ENCODE data around the gene PLTP. TPM values are rescaled to one million over a fixed set of nuclear protein-coding genes. Genes with fewer than 3 reads are reported as not detected.

The PLTP gene
- total and polyA plus RNA-seq, 2 of the 13 experiments (the other 11 are each of a cell fraction or from before 2014, with no cell fraction given): 16.9 to 28.6 TPM

GRCh38 chr20:45927071-45927878 lies 15.3 kb upstream of the PLTP start (continued):
- TF ChIP-seq ZGPAT (CRISPR knock-in tag; IDR thresholded peaks at IDR 0.05): peak; percentile 97
- peak; percentile 45; the same call in 1 of the 2 replicates for TF ChIP-seq SP2 (CRISPR knock-in tag; IDR thresholded peaks at IDR 0.05)
- no peak; the same call in 1 of the 2 replicates for TF ChIP-seq ZNF296 (CRISPR knock-in tag; conservative IDR thresholded peaks at IDR 0.05)
- TF ChIP-seq, protein P1, sequence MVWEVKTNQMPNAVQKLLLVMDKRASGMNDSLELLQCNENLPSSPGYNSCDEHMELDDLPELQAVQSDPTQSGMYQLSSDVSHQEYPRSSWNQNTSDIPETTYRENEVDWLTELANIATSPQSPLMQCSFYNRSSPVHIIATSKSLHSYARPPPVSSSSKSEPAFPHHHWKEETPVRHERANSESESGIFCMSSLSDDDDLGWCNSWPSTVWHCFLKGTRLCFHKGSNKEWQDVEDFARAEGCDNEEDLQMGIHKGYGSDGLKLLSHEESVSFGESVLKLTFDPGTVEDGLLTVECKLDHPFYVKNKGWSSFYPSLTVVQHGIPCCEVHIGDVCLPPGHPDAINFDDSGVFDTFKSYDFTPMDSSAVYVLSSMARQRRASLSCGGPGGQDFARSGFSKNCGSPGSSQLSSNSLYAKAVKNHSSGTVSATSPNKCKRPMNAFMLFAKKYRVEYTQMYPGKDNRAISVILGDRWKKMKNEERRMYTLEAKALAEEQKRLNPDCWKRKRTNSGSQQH (CRISPR knock-in tag; IDR thresholded peaks at IDR 0.05; ENCODE audit: low read depth): no peak
- no peak for TF ChIP-seq CEBPB (IDR thresholded peaks at IDR 0.05; ENCODE audit: borderline replicate concordance, low read depth, low read length)
- no peak for TF ChIP-seq ATF7 (IDR thresholded peaks at IDR 0.05)
- peak; percentile 49; the same call in 1 of the 2 replicates for TF ChIP-seq ATF7 (CRISPR knock-in tag; IDR thresholded peaks at IDR 0.05)
- no peak for TF ChIP-seq ZNF10 (CRISPR knock-in tag; IDR thresholded peaks at IDR 0.05; ENCODE audit: borderline replicate concordance, low read depth)
- peak; percentile 98 for TF ChIP-seq ZNF788 (CRISPR knock-in tag; IDR thresholded peaks at IDR 0.05; ENCODE audit: borderline replicate concordance)
- TF ChIP-seq ZNF709 (CRISPR knock-in tag; IDR thresholded peaks at IDR 0.05): peak; percentile 92; the same call in 1 of the 2 replicates
- TF ChIP-seq, protein P2, sequence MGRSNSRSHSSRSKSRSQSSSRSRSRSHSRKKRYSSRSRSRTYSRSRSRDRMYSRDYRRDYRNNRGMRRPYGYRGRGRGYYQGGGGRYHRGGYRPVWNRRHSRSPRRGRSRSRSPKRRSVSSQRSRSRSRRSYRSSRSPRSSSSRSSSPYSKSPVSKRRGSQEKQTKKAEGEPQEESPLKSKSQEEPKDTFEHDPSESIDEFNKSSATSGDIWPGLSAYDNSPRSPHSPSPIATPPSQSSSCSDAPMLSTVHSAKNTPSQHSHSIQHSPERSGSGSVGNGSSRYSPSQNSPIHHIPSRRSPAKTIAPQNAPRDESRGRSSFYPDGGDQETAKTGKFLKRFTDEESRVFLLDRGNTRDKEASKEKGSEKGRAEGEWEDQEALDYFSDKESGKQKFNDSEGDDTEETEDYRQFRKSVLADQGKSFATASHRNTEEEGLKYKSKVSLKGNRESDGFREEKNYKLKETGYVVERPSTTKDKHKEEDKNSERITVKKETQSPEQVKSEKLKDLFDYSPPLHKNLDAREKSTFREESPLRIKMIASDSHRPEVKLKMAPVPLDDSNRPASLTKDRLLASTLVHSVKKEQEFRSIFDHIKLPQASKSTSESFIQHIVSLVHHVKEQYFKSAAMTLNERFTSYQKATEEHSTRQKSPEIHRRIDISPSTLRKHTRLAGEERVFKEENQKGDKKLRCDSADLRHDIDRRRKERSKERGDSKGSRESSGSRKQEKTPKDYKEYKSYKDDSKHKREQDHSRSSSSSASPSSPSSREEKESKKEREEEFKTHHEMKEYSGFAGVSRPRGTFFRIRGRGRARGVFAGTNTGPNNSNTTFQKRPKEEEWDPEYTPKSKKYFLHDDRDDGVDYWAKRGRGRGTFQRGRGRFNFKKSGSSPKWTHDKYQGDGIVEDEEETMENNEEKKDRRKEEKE (IDR thresholded peaks at IDR 0.05): no peak
- TF ChIP-seq ATF7-NPFF (CRISPR knock-in tag; IDR thresholded peaks at IDR 0.05; ENCODE audit: low read depth): 0 out of 2 replicates have a peak, but pooled peaks have one; percentile 8
- peak; percentile 63; the same call in 1 of the 2 replicates for TF ChIP-seq YEATS2 (CRISPR knock-in tag; IDR thresholded peaks at IDR 0.05; ENCODE audit: borderline replicate concordance)
- TF ChIP-seq ZFP36 (IDR thresholded peaks at IDR 0.05; ENCODE audit: borderline replicate concordance, low read depth, low read length, partially characterized antibody): peak; percentile 98
- peak; percentile 89 for TF ChIP-seq SOX5 (CRISPR knock-in tag; IDR thresholded peaks at IDR 0.05; ENCODE audit: borderline replicate concordance)
- TF ChIP-seq ZFP82 (CRISPR knock-in tag; IDR thresholded peaks at IDR 0.05; ENCODE audit: borderline replicate concordance): 0 out of 2 replicates have a peak, but pooled peaks have one; percentile 3
- TF ChIP-seq ZC3H13 (CRISPR knock-in tag; IDR thresholded peaks at IDR 0.05): peak; percentile 62; the same call in 1 of the 2 replicates
- TF ChIP-seq SETDB1 (CRISPR knock-in tag; IDR thresholded peaks at IDR 0.05; ENCODE audit: borderline replicate concordance): no peak
- peak; percentile 21; the same call in 1 of the 2 replicates for TF ChIP-seq TIGD3 (CRISPR knock-in tag; IDR thresholded peaks at IDR 0.05; ENCODE audit: borderline replicate concordance)
- TF ChIP-seq ZNF879 (CRISPR knock-in tag; IDR thresholded peaks at IDR 0.05): 0 out of 2 replicates have a peak, but pooled peaks have one; percentile 39
- TF ChIP-seq, protein P3, sequence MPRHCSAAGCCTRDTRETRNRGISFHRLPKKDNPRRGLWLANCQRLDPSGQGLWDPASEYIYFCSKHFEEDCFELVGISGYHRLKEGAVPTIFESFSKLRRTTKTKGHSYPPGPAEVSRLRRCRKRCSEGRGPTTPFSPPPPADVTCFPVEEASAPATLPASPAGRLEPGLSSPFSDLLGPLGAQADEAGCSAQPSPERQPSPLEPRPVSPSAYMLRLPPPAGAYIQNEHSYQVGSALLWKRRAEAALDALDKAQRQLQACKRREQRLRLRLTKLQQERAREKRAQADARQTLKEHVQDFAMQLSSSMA (CRISPR knock-in tag; IDR thresholded peaks at IDR 0.05): no peak; the same call in 1 of the 2 replicates

Data from HepG2 (cell line).